Superior temporal gyrus (tissue), 1 donor: ENCODE results near the gene PRRG4.
"Not testable (repeated sequence)": the region's sequence is repeated elsewhere in the genome, so short reads cannot be mapped to it uniquely, and the experiment has no call there.

Source experiments
- DNase-seq: peaks from one replicate; pipeline ENCODE4 v3.0.0-alpha.2; 2016; ENCODE audit errors: extremely low spot score

The PRRG4 gene

GRCh38 chr11:32829680-32830412 lies at the start of gene PRRG4:
Gene PRRG4, plus strand, starts transcription at chr11:32829927. Its CDS starts 603 bp downstream, at chr11:32830530.
- no peak for DNase-seq

GRCh38 chr11:32780839-32781238 lies 48.9 kb upstream of the PRRG4 start:
- DNase-seq, result not testable (repeated sequence)

- DNase-seq, result no peak
Observed at GRCh38 chr11:32781721-32782120, 48.0 kb upstream of the PRRG4 start.

GRCh38 chr11:32785262-32785661 lies 44.5 kb upstream of the PRRG4 start:
- no peak for DNase-seq

GRCh38 chr11:32786811-32787210 lies 42.9 kb upstream of the PRRG4 start:
- no peak for DNase-seq

- no peak for DNase-seq
Observed at GRCh38 chr11:32790916-32791315, 38.8 kb upstream of the PRRG4 start.

- DNase-seq, result no peak
Observed at GRCh38 chr11:32792111-32792947, 37.4 kb upstream of the PRRG4 start.

GRCh38 chr11:32792948-32793475 lies 36.7 kb upstream of the PRRG4 start:
- peak; percentile 89 for DNase-seq

- no peak for DNase-seq
Observed at GRCh38 chr11:32794439-32794838, 35.3 kb upstream of the PRRG4 start, which contains the start of gene CCDC73. Gene CCDC73, minus strand, starts transcription at chr11:32794662. Its CDS starts 34,419 bp downstream, at chr11:32760243.

GRCh38 chr11:32796425-32796824 lies 33.3 kb upstream of the PRRG4 start:
- no peak for DNase-seq

- peak; percentile 73 for DNase-seq
Observed at GRCh38 chr11:32809313-32809712, 20.4 kb upstream of the PRRG4 start.

GRCh38 chr11:32817181-32817851 lies 12.4 kb upstream of the PRRG4 start:
- no peak for DNase-seq

GRCh38 chr11:32817852-32818183 lies 11.9 kb upstream of the PRRG4 start:
- no peak for DNase-seq

GRCh38 chr11:32819187-32819586 lies 10.5 kb upstream of the PRRG4 start:
- no peak for DNase-seq

- DNase-seq, result no peak
Observed at GRCh38 chr11:32820497-32820896, 9.2 kb upstream of the PRRG4 start.

GRCh38 chr11:32821517-32821916 lies 8.2 kb upstream of the PRRG4 start:
- DNase-seq, result no peak

- no peak for DNase-seq
Observed at GRCh38 chr11:32821917-32822560, 7.7 kb upstream of the PRRG4 start.

GRCh38 chr11:32823617-32824016 lies 6.1 kb upstream of the PRRG4 start:
- not testable (repeated sequence) for DNase-seq

- DNase-seq, result no peak
Observed at GRCh38 chr11:32826113-32826512, 3.6 kb upstream of the PRRG4 start.

GRCh38 chr11:32827276-32827675 lies 2.5 kb upstream of the PRRG4 start:
- DNase-seq, result no peak

GRCh38 chr11:32829157-32829679 lies 509 bp upstream of the PRRG4 start:
- DNase-seq, result peak; percentile 24

GRCh38 chr11:32830413-32830738 lies 649 bp downstream of the PRRG4 start:
- DNase-seq, result no peak
